ENCODE data around the gene PPP1R17.

Gene PPP1R17

DNA sequence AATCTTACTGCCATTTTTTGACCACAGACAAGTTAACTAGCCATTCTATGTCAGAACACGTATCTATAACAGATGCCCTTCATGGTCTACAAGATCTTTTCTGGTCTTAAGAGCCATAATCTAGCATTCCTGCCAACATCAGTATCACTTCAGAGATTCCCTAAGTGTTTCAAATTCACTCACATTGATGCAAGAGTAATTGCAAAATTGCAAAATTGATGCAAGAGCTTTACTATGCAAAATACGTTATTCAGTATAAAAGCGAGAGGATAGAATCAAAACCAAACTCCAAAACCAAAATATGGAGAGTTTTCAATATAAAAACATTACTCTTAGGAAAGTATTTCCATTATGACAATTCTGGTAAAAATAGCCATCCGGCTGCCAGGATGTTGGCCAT lies 38.1 kb upstream of the PPP1R17 start:
- TF ChIP-seq, protein P1, sequence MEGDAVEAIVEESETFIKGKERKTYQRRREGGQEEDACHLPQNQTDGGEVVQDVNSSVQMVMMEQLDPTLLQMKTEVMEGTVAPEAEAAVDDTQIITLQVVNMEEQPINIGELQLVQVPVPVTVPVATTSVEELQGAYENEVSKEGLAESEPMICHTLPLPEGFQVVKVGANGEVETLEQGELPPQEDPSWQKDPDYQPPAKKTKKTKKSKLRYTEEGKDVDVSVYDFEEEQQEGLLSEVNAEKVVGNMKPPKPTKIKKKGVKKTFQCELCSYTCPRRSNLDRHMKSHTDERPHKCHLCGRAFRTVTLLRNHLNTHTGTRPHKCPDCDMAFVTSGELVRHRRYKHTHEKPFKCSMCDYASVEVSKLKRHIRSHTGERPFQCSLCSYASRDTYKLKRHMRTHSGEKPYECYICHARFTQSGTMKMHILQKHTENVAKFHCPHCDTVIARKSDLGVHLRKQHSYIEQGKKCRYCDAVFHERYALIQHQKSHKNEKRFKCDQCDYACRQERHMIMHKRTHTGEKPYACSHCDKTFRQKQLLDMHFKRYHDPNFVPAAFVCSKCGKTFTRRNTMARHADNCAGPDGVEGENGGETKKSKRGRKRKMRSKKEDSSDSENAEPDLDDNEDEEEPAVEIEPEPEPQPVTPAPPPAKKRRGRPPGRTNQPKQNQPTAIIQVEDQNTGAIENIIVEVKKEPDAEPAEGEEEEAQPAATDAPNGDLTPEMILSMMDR (conservative IDR thresholded peaks at IDR 0.05; ENCODE audit: control insufficient read depth, insufficient read depth, low read depth, low read length): no peak

GRCh38 chr7:31651234-31652062 lies 35.6 kb upstream of the PPP1R17 start:
- no peak overlapping the region for H3K4me3 ChIP-seq (ENCODE audit: control insufficient read depth, low read depth, low read length)
- DNase-seq (ENCODE audit: low read depth): no peak
- TF ChIP-seq, protein P1 (conservative IDR thresholded peaks at IDR 0.05; ENCODE audit: control insufficient read depth, insufficient read depth, low read depth, low read length): no peak

More for the DNA sequence above, 38.1 kb upstream of the PPP1R17 start:
- DNase-seq (ENCODE audit: low read depth): no peak
- no peak overlapping the region for H3K4me3 ChIP-seq (ENCODE audit: control insufficient read depth, low read depth, low read length)

- H3K4me3 ChIP-seq (ENCODE audit: control insufficient read depth, low read depth, low read length): no peak overlapping the region
- TF ChIP-seq, protein P1 (conservative IDR thresholded peaks at IDR 0.05; ENCODE audit: control insufficient read depth, insufficient read depth, low read depth, low read length): no peak
- no peak for DNase-seq (ENCODE audit: low read depth)
These were observed 35.0 kb upstream of the PPP1R17 start for GRCh38 chr7:31652063-31652326.

DNA sequence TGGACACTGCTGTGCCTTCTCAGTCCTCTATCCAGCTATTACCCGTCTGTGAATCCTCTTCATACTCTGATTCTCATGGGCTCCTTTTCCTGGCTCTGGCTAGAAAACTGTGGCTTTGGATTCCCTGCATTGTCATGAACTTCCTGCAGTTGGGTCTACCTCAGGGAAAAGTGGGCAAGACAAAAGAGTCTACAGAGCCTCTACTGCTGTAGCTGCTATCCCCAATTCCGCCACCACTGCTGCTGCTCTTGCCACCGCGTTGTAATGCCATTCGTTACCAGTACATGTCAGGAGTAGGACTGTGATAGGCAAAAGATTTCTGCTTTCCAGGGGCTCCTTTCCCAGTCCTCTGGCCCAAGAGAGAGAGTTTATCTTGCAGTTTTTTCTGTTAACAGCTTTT lies 23.9 kb upstream of the PPP1R17 start:
- H3K4me3 ChIP-seq (ENCODE audit: control insufficient read depth, low read depth, low read length): no peak overlapping the region
- TF ChIP-seq, protein P1 (conservative IDR thresholded peaks at IDR 0.05; ENCODE audit: control insufficient read depth, insufficient read depth, low read depth, low read length): no peak
- DNase-seq (ENCODE audit: low read depth): no peak

GRCh38 chr7:31664890-31665289 lies 22.1 kb upstream of the PPP1R17 start:
- no peak for DNase-seq (ENCODE audit: low read depth)
- TF ChIP-seq, protein P1 (conservative IDR thresholded peaks at IDR 0.05; ENCODE audit: control insufficient read depth, insufficient read depth, low read depth, low read length): no peak
- no peak overlapping the region for H3K4me3 ChIP-seq (ENCODE audit: control insufficient read depth, low read depth, low read length)

DNA sequence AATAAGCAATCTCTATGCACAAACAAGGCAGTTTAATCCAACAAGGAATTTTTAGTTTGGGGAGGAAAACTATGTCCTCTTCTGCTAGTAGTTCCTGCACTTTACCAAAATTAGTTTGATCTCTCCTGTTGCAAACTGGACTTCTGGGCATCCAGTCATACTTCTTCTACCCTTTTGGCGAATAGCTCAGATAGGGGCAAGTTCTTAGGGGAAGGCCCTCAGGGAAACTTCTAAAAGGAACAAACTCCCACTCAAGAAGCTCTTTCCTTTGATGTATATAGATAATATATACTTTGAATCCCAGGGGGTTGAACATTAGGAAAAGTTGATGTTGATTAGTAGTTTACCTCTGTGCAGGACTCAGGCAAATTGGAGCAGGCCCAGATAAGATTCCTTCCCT lies 21.5 kb upstream of the PPP1R17 start:
- no peak for DNase-seq (ENCODE audit: low read depth)
- TF ChIP-seq, protein P1 (conservative IDR thresholded peaks at IDR 0.05; ENCODE audit: control insufficient read depth, insufficient read depth, low read depth, low read length): no peak
- H3K4me3 ChIP-seq (ENCODE audit: control insufficient read depth, low read depth, low read length): no peak overlapping the region

Measured in fibroblast of mammary gland (primary cell).